ENCODE results near the gene SLC35D3.

DNA sequence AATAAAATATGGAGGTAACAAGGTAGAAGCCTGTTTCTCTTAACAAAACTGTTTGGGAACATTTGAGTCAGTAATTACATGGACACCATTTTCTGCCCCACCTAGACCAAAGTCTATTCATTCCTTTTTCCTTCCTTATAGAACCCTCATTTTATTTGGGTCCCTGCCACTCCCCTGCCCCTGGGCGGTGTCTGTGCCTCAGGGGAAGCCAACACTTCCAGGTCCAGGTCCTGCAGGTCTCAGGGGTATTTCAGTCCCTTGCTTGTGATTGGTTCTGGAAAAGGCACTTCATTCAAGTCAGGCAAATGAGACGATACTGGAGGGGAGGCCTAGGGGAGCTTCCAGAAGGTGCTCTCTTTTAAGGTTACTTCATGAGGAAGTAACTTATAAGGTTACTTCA lies 42.3 kb downstream of the SLC35D3 start:
- TF ChIP-seq, protein P1, sequence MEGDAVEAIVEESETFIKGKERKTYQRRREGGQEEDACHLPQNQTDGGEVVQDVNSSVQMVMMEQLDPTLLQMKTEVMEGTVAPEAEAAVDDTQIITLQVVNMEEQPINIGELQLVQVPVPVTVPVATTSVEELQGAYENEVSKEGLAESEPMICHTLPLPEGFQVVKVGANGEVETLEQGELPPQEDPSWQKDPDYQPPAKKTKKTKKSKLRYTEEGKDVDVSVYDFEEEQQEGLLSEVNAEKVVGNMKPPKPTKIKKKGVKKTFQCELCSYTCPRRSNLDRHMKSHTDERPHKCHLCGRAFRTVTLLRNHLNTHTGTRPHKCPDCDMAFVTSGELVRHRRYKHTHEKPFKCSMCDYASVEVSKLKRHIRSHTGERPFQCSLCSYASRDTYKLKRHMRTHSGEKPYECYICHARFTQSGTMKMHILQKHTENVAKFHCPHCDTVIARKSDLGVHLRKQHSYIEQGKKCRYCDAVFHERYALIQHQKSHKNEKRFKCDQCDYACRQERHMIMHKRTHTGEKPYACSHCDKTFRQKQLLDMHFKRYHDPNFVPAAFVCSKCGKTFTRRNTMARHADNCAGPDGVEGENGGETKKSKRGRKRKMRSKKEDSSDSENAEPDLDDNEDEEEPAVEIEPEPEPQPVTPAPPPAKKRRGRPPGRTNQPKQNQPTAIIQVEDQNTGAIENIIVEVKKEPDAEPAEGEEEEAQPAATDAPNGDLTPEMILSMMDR (IDR thresholded peaks at IDR 0.05): no peak
- no peak for TF ChIP-seq POLR2A (IDR thresholded peaks at IDR 0.05)
- no peak for TF ChIP-seq EP300 (IDR thresholded peaks at IDR 0.05)
- TF ChIP-seq POLR2AphosphoS5 (IDR thresholded peaks at IDR 0.05): no peak
